A549 treated with RU486 at 1 μM for 4 hours (cell line): ENCODE data around the gene TNNI2. TPM values are rescaled to one million over a fixed set of nuclear protein-coding genes. Genes with fewer than 3 reads are reported as not detected.

ENCODE experiments used
- total RNA-seq: library from RNA; stranded (reverse); fragments of 200-300 nt; extraction: Qiagen RNA extraction; gene quantifications from 5 replicates; pipeline ENCODE4 v1.2.3, GENCODE V29; 2022; ENCODE audit warnings: low read depth

The TNNI2 gene
- not detected in 5 replicates for total RNA-seq

DNA sequence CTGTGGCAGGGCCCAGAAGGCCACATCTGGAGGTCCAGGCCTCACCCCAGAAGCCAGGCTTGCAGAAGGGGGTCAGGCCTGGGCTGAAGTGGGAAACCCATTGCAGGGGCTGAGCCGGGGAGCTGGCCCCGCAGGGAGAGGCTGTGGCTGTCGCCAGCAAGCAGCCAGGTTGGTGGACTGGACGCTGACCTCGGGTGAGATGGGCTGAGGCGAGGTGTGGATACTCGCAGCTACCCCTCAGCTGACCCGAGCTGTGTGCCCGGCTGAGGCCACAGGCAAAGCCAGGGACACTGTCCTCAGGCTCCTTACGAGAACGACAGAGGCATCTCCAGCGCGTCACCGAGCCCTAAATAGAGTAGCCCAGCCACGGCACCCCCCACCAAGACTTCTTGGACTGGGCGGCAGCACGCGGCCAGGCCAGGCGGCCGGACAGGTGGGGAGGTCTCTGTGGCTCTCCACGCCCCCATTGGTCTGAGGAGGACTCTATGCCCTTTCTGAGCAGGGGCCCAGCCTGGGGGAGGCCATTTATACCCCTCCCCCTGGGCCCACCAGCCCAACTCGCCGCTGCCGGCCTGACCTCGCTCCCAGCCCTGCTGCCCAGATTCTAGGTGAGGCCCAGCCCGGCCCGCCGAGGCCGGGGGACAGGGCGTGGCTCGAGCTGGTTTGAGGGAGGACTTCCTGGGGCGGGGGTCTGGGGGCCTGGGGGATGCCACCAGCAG is at the start of gene TNNI2:
Gene TNNI2 (plus strand): TSS at position 556 of the 719 bp plus-strand sequence. CDS start 716 bp downstream, outside the sequence.

DNA sequence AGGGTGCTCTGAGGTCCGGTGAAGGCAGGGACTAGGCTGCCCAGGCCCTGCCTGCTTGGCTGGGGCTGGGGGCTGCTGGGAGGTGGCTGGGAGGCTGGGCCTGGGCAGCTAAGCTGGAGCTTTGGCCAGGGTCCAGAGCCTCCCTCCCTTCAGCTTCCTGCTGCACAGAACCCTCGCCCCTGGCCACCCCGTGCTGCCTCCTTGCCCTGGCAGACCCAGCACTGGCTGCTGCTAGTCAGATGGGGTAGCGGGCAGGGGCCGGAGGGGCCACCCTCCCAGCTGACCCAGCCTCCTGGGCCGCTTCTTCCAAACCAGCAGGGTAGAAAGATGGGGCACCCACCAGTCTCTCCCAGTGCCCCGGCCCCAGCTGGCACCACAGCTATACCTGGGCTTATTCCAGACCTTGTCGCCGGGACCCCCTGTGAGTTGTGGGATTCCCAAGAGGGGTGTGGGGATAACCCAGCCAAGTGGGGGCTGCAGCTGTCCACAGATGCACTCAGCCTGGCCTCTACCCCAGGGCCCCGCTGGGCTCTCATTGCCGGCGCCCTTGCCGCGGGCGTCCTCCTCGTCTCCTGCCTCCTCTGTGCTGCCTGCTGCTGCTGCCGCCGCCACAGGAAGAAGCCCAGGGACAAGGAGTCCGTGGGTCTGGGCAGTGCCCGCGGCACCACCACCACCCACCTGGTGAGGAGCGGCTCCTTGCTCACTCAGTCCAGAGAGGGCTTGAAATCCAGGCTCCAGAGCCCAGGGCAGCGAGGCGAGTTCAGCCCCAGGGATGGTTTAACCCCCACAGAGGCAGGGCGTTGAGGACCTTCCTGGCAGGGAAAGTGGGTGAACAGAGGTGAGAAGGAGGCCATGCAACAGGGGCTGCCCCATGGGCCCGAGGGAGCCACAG is 3.8 kb upstream of the TNNI2 start, which contains the start of gene SYT8:
Gene SYT8 (plus strand): TSS at position 212 of the 892 bp plus-strand sequence. CDS start 116 bp downstream, at position 328.

DNA sequence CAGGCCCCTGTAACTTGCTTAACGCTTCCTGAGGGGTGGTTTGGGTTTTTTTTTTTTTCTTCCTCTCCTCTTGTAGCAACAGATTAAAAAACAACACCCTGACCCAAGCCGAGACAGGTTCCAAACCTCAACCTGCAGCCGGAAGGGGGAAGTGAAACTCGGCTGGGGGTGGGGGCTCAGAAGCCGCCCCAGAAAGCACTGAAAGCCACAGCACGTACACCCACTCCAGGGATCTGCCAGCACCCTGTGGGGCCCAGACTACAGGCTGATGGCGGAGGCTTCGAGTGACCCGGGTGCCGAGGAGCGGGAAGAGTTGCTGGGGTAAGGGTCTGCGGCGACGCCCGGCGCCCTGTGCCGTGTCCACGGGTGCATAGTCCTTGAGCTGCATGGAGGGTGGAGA is 14.1 kb downstream of the TNNI2 start, which contains the start of gene LSP1:
Gene LSP1 (plus strand): TSS at position 208 of the 400 bp plus-strand sequence. CDS start 61 bp downstream, at position 269.

Other genes with a start within 250 kb of the TNNI2 start
- not detected in 5 replicates for gene KRTAP5-2, start 240.7 kb upstream of the TNNI2 start, total RNA-seq
- not detected in 5 replicates for gene KRTAP5-3, start 230.5 kb upstream of the TNNI2 start, total RNA-seq
- gene KRTAP5-4, start 216.8 kb upstream of the TNNI2 start, total RNA-seq, result not detected in 5 replicates
- not detected in 5 replicates for gene KRTAP5-5, start 209.2 kb upstream of the TNNI2 start, total RNA-seq
- not detected in 5 replicates for gene KRTAP5-6, start 141.8 kb upstream of the TNNI2 start, total RNA-seq
- gene IFITM10, start 88.4 kb upstream of the TNNI2 start, total RNA-seq, result 1.0 to 1.4 TPM (median 1.1 TPM) in 5 replicates
- gene CTSD, start 75.1 kb upstream of the TNNI2 start, total RNA-seq, result 329 to 529 TPM (median 476 TPM) in 5 replicates
- 0.12 to 1.00 TPM in 2 of 5 replicates, not detected in the others for gene SYT8, start 4.0 kb upstream of the TNNI2 start, total RNA-seq
- gene LSP1, start 14.1 kb downstream of the TNNI2 start, total RNA-seq, result 0.91 to 2.3 TPM (median 1.3 TPM) in 5 replicates
- not detected in 5 replicates for gene PRR33, start 52.9 kb downstream of the TNNI2 start, total RNA-seq
- gene TNNT3, start 80.7 kb downstream of the TNNI2 start, total RNA-seq, result not detected in 5 replicates
- 137 to 162 TPM (median 158 TPM) in 5 replicates for gene MRPL23, start 108.4 kb downstream of the TNNI2 start, total RNA-seq
- gene H19, start 158.9 kb downstream of the TNNI2 start, total RNA-seq, result 6.6 to 13.5 TPM (median 11.6 TPM) in 5 replicates